ENCODE results near the gene ROS1. TPM values are rescaled to one million over a fixed set of nuclear protein-coding genes. Genes with fewer than 3 reads are reported as not detected.

The ROS1 gene
- total RNA-seq, 1 experiment from 2014 or later: 63.0 TPM

DNA sequence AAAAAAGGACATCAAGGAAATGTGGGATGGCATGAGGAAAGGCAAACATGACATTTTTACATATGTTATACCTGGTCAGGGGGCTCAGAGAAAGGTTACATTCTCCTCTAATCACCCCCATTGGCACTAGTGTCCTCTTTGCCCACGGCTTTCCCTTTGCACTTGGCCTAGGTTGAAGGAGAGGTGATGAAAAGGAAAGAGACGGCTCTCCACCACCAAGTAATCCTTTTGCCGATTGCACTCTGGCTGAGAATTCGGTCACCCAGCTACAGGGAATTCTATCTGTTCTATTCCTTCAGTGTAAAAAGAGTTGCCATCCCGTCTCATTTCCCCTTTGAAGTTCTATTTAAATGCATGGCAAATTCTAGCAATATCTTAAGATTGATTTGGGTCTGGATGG lies 150.0 kb downstream of the ROS1 start:
- H3K4me1 Mint-ChIP-seq (ENCODE audit: insufficient read depth, unreplicated experiment): no peaks in the 10 kb centered on the region
- intact Hi-C loops (cut with micrococcal nuclease): loop anchor here (10.0 kb wide), 1 partner anchor 301 kb away; no protein-coding TSS in a partner anchor
- H3K9me3 Mint-ChIP-seq (ENCODE audit: unreplicated experiment): no peaks in the 10 kb centered on the region
- POLR2A ChIA-PET: no interaction called here
- peaks cover 62% of the 10 kb centered on the region for H3K27me3 Mint-ChIP-seq (ENCODE audit: insufficient read depth, unreplicated experiment)
- H3K27ac Mint-ChIP-seq (ENCODE audit: low read depth, unreplicated experiment): no peak overlapping the region
- H3K36me3 Mint-ChIP-seq (ENCODE audit: insufficient read depth, unreplicated experiment): no peaks in the 10 kb centered on the region
- TF ChIP-seq, protein P1, sequence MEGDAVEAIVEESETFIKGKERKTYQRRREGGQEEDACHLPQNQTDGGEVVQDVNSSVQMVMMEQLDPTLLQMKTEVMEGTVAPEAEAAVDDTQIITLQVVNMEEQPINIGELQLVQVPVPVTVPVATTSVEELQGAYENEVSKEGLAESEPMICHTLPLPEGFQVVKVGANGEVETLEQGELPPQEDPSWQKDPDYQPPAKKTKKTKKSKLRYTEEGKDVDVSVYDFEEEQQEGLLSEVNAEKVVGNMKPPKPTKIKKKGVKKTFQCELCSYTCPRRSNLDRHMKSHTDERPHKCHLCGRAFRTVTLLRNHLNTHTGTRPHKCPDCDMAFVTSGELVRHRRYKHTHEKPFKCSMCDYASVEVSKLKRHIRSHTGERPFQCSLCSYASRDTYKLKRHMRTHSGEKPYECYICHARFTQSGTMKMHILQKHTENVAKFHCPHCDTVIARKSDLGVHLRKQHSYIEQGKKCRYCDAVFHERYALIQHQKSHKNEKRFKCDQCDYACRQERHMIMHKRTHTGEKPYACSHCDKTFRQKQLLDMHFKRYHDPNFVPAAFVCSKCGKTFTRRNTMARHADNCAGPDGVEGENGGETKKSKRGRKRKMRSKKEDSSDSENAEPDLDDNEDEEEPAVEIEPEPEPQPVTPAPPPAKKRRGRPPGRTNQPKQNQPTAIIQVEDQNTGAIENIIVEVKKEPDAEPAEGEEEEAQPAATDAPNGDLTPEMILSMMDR (IDR thresholded peaks at IDR 0.05; ENCODE audit: unreplicated experiment): no peak
- H3K4me3 Mint-ChIP-seq (ENCODE audit: unreplicated experiment): no peak overlapping the region
- CTCF ChIA-PET: no interaction called here
- no peak for DNase-seq (ENCODE audit: unreplicated experiment)
- BruUV-seq (replicated peaks): no TSS peak

DNA sequence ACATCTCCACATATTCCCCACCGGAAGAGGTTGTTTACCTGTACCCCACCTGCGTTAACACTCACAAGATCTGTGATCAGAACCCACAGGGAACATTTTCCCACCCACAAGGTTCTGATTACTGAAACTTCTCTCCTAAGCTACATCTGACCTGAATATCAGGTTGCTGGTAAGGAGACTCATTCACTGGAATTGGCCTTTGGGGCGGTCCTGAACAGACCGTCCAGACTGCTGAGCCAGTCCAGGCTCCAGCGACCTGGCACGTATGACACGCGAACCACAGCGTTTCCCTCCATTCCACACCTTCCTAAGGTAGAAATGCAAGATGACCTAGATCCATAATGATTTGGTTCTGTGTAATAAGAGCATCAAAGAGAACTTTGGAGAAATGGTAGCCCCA lies 150.5 kb downstream of the ROS1 start:
- intact Hi-C loops (cut with micrococcal nuclease): loop anchor here (10.0 kb wide), 1 partner anchor 300 kb away; no protein-coding TSS in a partner anchor
- no peak for DNase-seq (ENCODE audit: unreplicated experiment)
- BruUV-seq (replicated peaks): no TSS peak
- CTCF ChIA-PET: no interaction called here
- no peaks in the 10 kb centered on the region for H3K36me3 Mint-ChIP-seq (ENCODE audit: insufficient read depth, unreplicated experiment)
- H3K4me3 Mint-ChIP-seq (ENCODE audit: unreplicated experiment): no peak overlapping the region
- H3K27ac Mint-ChIP-seq (ENCODE audit: low read depth, unreplicated experiment): no peak overlapping the region
- POLR2A ChIA-PET: no interaction called here
- H3K27me3 Mint-ChIP-seq (ENCODE audit: insufficient read depth, unreplicated experiment): peaks cover 67% of the 10 kb centered on the region
- H3K9me3 Mint-ChIP-seq (ENCODE audit: unreplicated experiment): no peaks in the 10 kb centered on the region
- no peaks in the 10 kb centered on the region for H3K4me1 Mint-ChIP-seq (ENCODE audit: insufficient read depth, unreplicated experiment)
- TF ChIP-seq, protein P1 (IDR thresholded peaks at IDR 0.05; ENCODE audit: unreplicated experiment): no peak

DNA sequence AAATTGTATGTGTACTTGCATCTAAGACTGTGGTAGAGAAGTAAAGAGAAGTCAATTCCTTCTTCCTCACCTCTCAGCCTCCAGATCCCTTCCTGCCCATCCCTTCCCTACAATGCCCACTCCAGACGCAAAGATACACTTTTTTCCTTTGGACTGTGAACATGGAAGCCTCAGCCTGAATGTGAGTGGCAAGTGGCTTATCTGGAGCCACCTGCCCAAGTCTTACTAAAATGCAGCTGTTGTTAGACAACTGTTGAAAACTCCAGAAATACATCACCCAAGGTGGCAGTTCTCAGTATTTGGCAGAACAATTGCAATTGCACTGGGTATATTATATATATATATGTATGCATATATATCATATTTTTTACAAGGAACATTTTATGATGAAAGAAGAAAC lies 152.9 kb downstream of the ROS1 start:
- intact Hi-C loops (cut with micrococcal nuclease): loop anchor here (10.0 kb wide), 1 partner anchor 298 kb away; no protein-coding TSS in a partner anchor
- DNase-seq (ENCODE audit: unreplicated experiment): no peak
- TF ChIP-seq, protein P1 (IDR thresholded peaks at IDR 0.05; ENCODE audit: unreplicated experiment): no peak
- Mint-ChIP-seq H3K27ac (ENCODE audit: low read depth, unreplicated experiment) (no peak overlapping the region), H3K27me3 (ENCODE audit: insufficient read depth, unreplicated experiment) (peaks cover 91% of the 10 kb centered on the region), H3K36me3 (ENCODE audit: insufficient read depth, unreplicated experiment) (no peaks in the 10 kb centered on the region), H3K4me3 (ENCODE audit: unreplicated experiment) (no peak overlapping the region), H3K4me1 (ENCODE audit: insufficient read depth, unreplicated experiment) (no peaks in the 10 kb centered on the region), H3K9me3 (ENCODE audit: unreplicated experiment) (no peaks in the 10 kb centered on the region)
- no TSS peak for BruUV-seq (replicated peaks)
- ChIA-PET CTCF (interaction anchor here (0.6 kb wide), 1 partner anchor 402 kb away, joined by 3 read pairs; no protein-coding TSS in a partner anchor), POLR2A (no interaction called here)

DNA sequence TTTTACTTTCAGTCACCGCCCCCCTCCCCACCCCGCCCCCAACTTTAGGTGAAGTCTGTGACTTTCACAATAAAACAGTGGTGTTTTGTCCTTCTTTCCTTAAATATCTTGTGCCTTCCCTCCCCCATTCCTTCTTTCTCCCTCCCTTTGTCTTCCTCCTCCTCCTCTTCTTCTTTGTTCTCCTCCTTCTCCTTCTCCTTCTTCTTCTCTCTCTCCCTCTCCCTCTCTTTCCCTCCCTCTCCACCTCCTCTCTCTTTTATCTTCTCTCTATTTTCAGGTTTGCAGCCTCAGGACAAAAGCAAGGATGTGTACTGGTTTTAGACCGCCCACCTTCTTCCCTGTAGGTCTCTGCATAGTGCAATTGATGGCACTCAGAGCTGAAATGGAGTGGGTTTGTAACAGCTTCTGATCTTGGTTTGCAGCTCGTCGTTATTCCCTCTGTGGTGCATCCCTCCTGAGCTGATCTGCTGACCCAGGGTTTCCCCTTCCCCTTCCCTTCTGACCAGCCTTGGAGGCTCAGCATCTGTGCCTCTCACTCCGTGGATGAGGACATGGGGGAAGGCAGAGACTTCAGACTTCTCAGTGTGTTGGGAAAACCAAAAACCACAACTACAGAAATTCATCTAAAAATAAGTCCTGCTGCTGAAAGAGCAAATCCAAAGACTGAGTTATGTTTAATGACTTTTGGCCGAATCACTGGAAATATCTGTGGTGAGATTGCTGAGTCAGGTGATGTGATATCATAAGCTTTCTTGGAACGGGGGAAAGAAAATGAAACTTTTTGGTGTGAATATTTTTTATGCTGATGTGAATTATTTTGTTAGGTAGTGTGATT lies 153.5 kb downstream of the ROS1 start:
- TF ChIP-seq, protein P1 (IDR thresholded peaks at IDR 0.05; ENCODE audit: unreplicated experiment): no peak
- intact Hi-C loops (cut with micrococcal nuclease): loop anchor here (10.0 kb wide), 1 partner anchor 297 kb away; no protein-coding TSS in a partner anchor
- H3K36me3 Mint-ChIP-seq (ENCODE audit: insufficient read depth, unreplicated experiment): no peaks in the 10 kb centered on the region
- H3K4me3 Mint-ChIP-seq (ENCODE audit: unreplicated experiment): no peak overlapping the region
- CTCF ChIA-PET: interaction anchor here (0.6 kb wide), 1 partner anchor 402 kb away, joined by 3 read pairs; no protein-coding TSS in a partner anchor
- H3K4me1 Mint-ChIP-seq (ENCODE audit: insufficient read depth, unreplicated experiment): no peaks in the 10 kb centered on the region
- BruUV-seq (replicated peaks): no TSS peak
- H3K27ac Mint-ChIP-seq (ENCODE audit: low read depth, unreplicated experiment): no peak overlapping the region
- POLR2A ChIA-PET: no interaction called here
- H3K27me3 Mint-ChIP-seq (ENCODE audit: insufficient read depth, unreplicated experiment): peaks cover 97% of the 10 kb centered on the region
- DNase-seq (ENCODE audit: unreplicated experiment): no peak
- no peaks in the 10 kb centered on the region for H3K9me3 Mint-ChIP-seq (ENCODE audit: unreplicated experiment)
